Lower leg skin (tissue), 3 donors: ENCODE results near the gene TDRD1.

ENCODE experiments used
- POLR2A ChIP-seq, 2 donors: fragments of 450-650 bp; IDR thresholded peaks; one replicate each; pipeline ENCODE4 v1.6.1; 2016 to 2017; ENCODE audit warnings: antibody characterized with exemption in 2 of 2, mild to moderate bottlenecking in 1 of 2, moderate library complexity in 1 of 2
- TF ChIP-seq, protein P1 (sequence below), 3 donors: fragments of 450-650 bp; IDR thresholded peaks; one replicate each; pipeline ENCODE4 v1.5.1; 2016; ENCODE audit warnings: antibody characterized with exemption in 3 of 3, mild to moderate bottlenecking in 3 of 3, moderate library complexity in 2 of 3

DNA sequence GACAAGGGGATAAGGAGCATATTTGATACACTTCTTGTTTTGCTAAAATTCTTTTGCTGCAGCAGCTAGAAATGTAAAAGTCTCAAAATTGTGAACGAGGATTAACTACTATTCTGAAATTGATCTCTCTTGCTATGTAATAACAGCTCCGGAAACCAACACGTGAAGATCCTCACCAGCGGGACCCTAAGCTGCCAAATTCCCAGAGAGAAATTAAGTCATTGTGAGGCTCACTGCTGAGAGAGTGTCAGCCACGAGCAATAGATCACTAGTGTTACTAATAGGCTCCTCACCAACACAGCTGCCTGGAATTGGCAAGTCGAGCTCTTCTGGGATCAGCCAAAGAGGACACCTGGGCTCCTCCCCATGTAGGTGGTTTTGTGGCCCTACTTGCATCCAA lies 54.3 kb downstream of the TDRD1 start:
- TF ChIP-seq, protein P1, sequence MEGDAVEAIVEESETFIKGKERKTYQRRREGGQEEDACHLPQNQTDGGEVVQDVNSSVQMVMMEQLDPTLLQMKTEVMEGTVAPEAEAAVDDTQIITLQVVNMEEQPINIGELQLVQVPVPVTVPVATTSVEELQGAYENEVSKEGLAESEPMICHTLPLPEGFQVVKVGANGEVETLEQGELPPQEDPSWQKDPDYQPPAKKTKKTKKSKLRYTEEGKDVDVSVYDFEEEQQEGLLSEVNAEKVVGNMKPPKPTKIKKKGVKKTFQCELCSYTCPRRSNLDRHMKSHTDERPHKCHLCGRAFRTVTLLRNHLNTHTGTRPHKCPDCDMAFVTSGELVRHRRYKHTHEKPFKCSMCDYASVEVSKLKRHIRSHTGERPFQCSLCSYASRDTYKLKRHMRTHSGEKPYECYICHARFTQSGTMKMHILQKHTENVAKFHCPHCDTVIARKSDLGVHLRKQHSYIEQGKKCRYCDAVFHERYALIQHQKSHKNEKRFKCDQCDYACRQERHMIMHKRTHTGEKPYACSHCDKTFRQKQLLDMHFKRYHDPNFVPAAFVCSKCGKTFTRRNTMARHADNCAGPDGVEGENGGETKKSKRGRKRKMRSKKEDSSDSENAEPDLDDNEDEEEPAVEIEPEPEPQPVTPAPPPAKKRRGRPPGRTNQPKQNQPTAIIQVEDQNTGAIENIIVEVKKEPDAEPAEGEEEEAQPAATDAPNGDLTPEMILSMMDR (IDR thresholded peaks at IDR 0.05), result no peak
- TF ChIP-seq POLR2A (IDR thresholded peaks at IDR 0.05), result no peak
